ENCODE results near the gene CD300LD. TPM values are rescaled to one million over a fixed set of nuclear protein-coding genes. Genes with fewer than 3 reads are reported as not detected.
"Not testable (repeated sequence)": the region's sequence is repeated elsewhere in the genome, so short reads cannot be mapped to it uniquely, and the experiment has no call there.

CD300LD gene
- total and polyA plus RNA-seq, 2 experiments from 2014 or later, result not detected

GRCh38 chr17:74578979-74579378, 13.1 kb downstream of the CD300LD start:
- H3K27me3 ChIP-seq, result no peaks in the 10 kb centered on the region
- no peak for DNase-seq (ENCODE audit: low read depth in 1 of 2, low spot score in 1 of 2)
- TF ChIP-seq CTCF (IDR thresholded peaks at IDR 0.05; ENCODE audit: low read depth, low read length), result no peak
- H3K36me3 ChIP-seq, result no peaks in the 10 kb centered on the region
- no peak overlapping the region for H3K27ac ChIP-seq
- H3K4me3 ChIP-seq, result no peak overlapping the region
- H3K9me3 ChIP-seq (ENCODE audit: low read depth), result no peaks in the 10 kb centered on the region
- H3K4me1 ChIP-seq (ENCODE audit: low read depth), result no peaks in the 10 kb centered on the region

GRCh38 chr17:74574489-74575142, 17.5 kb downstream of the CD300LD start:
- Histone ChIP-seq H3K9me3 (ENCODE audit: low read depth) (no peaks in the 10 kb centered on the region), H3K27me3 (no peaks in the 10 kb centered on the region), H3K4me3 (no peak overlapping the region), H3K27ac (no peak overlapping the region), H3K36me3 (no peaks in the 10 kb centered on the region), H3K4me1 (ENCODE audit: low read depth) (no peaks in the 10 kb centered on the region)
- no peak for DNase-seq (ENCODE audit: low read depth in 1 of 2, low spot score in 1 of 2)
- no peak for TF ChIP-seq CTCF (IDR thresholded peaks at IDR 0.05; ENCODE audit: low read depth, low read length)

GRCh38 chr17:74573635-74574034, 18.4 kb downstream of the CD300LD start:
- H3K4me1 ChIP-seq (ENCODE audit: low read depth); H3K27me3 ChIP-seq; H3K4me3 ChIP-seq; H3K27ac ChIP-seq; DNase-seq (ENCODE audit: low read depth in 1 of 2, low spot score in 1 of 2); H3K9me3 ChIP-seq (ENCODE audit: low read depth); H3K36me3 ChIP-seq: not testable (repeated sequence)

- no peaks in the 10 kb centered on the region for H3K27me3 ChIP-seq
- H3K4me3 ChIP-seq, result no peak overlapping the region
- no peak overlapping the region for H3K27ac ChIP-seq
- H3K9me3 ChIP-seq (ENCODE audit: low read depth), result no peaks in the 10 kb centered on the region
- no peak for DNase-seq (ENCODE audit: low read depth in 1 of 2, low spot score in 1 of 2)
- H3K4me1 ChIP-seq (ENCODE audit: low read depth), result no peaks in the 10 kb centered on the region
- TF ChIP-seq CTCF (IDR thresholded peaks at IDR 0.05; ENCODE audit: low read depth, low read length), result no peak
- H3K36me3 ChIP-seq, result no peaks in the 10 kb centered on the region
Observed at GRCh38 chr17:74573169-74573568, 18.9 kb downstream of the CD300LD start.

GRCh38 chr17:74571621-74572270, 20.3 kb downstream of the CD300LD start:
- Histone ChIP-seq H3K4me1 (ENCODE audit: low read depth) (no peaks in the 10 kb centered on the region), H3K27me3 (no peaks in the 10 kb centered on the region), H3K27ac (no peak overlapping the region), H3K9me3 (ENCODE audit: low read depth) (no peaks in the 10 kb centered on the region), H3K36me3 (no peaks in the 10 kb centered on the region), H3K4me3 (no peak overlapping the region)
- TF ChIP-seq CTCF (IDR thresholded peaks at IDR 0.05; ENCODE audit: low read depth, low read length), result no peak
- no peak for DNase-seq (ENCODE audit: low read depth in 1 of 2, low spot score in 1 of 2)
